Aorta (tissue), 5 donors: Measurements from ENCODE around the gene MAN2A2. TPM values are rescaled to one million over a fixed set of nuclear protein-coding genes. Genes with fewer than 3 reads are reported as not detected.
A peak's percentile ranks its signal among the peaks of the same experiment; 100 is the strongest.

Experiments used
- ATAC-seq: fragments of 200-7000 bp; cut with Tn5 transposase; one replicate; pipeline ENCODE4 v1.9.1; 2022; ENCODE audit warnings: moderate library complexity; ENCODE audit not compliant: low FRiP score
- DNase-seq, 2 donors: peaks; one replicate each; pipeline ENCODE4 v3.0.0-alpha.2; 2020
- H3K27ac ChIP-seq, 2 donors: one replicate each; pipeline ENCODE4 v1.5.1; 2013; ENCODE audit warnings: low read length in 2 of 2, mild to moderate bottlenecking in 2 of 2, moderate library complexity in 2 of 2, control low read depth in 1 of 2, inconsistent platforms in 1 of 2, low read depth in 1 of 2
- H3K27me3 ChIP-seq, 2 donors: one replicate each; pipeline ENCODE4 v1.6.1; 2013; ENCODE audit warnings: control low read depth in 1 of 2, low read length in 1 of 2, mild to moderate bottlenecking in 1 of 2, moderate library complexity in 1 of 2; ENCODE audit not compliant: insufficient read depth in 2 of 2, control insufficient read depth in 1 of 2
- H3K36me3 ChIP-seq, 2 donors: one replicate each; pipeline ENCODE4 v1.6.1; 2013; ENCODE audit warnings: control low read depth in 1 of 2, low read length in 1 of 2, mild to moderate bottlenecking in 1 of 2; ENCODE audit not compliant: insufficient read depth in 2 of 2, control insufficient read depth in 1 of 2
- H3K4me1 ChIP-seq, 2 donors: one replicate each; pipeline ENCODE4 v1.6.1; 2013; ENCODE audit warnings: low read length in 2 of 2, control low read depth in 1 of 2, mild to moderate bottlenecking in 1 of 2, moderate library complexity in 1 of 2; ENCODE audit not compliant: insufficient read depth in 2 of 2, control insufficient read depth in 1 of 2
- H3K4me3 ChIP-seq, 2 donors: one replicate each; pipeline ENCODE4 v1.5.1; 2013; ENCODE audit warnings: low read length in 2 of 2, control low read depth in 1 of 2, mild to moderate bottlenecking in 1 of 2
- H3K9me3 ChIP-seq: one replicate; pipeline ENCODE4 v1.6.1; 2013; ENCODE audit warnings: mild to moderate bottlenecking, low read length; ENCODE audit not compliant: control insufficient read depth
- WGBS, 2 donors: extraction: QIAGEN DNeasy Blood & Tissue Kit; methylation state at CpG; one replicate each; pipeline ENCODE4 v1.1.7; 2013; 5-methylcytosine and 5-hydroxymethylcytosine counted together
- intact Hi-C, 2 donors: fragments of 100-400 bp; cut with DNase I; formaldehyde crosslinking; loops; one replicate each; pipeline versions ENCODE4 v1.14.2 to v1.15.0; 2022
- long read RNA-seq, 2 donors: library from polyadenylated mRNA; unstranded; transcript quantifications; one replicate each; pipeline ENCODE4 v2.0.0, GENCODE V29; 2020 to 2021
- polyA plus RNA-seq, 2 donors: library from polyadenylated mRNA; stranded (reverse); fragments of 200-250 nt; gene quantifications; one replicate each; pipeline ENCODE4 v1.2.3, GENCODE V29; 2013
- total RNA-seq, 2 donors: library from RNA; stranded (reverse); fragmentation: NEBNext Ultra II Directional; extraction: Animal tissue kit (Norgen Biotek cat#: 25700); gene quantifications; one replicate each; pipeline ENCODE4 v1.2.1, GENCODE V29; 2021
- donor health status: healthy with polysubstance abuse.
- donor health status: Bipolar disorder and iron deficiency.
- donor health status: DM: no; HTN: no; CAD: no.
- donor health status: DM: no; HTN: no; CAD: no.
- donor health status: DM: yes; HTN: yes; CAD: no.

The MAN2A2 gene
- total RNA-seq (10 to 100 TPM; 56.7 to 82.4 TPM), polyA plus RNA-seq (10 to 100 TPM; 19.2 to 49.2 TPM)
- long read RNA-seq, donor 1, transcript MAN2A2-212 (4 exons, 623 nt) = major isoform, 15 of 60 reads
- long read RNA-seq, donor 1, partial matches to known transcripts = 38 of 60 reads
- long read RNA-seq, donor 1, other reads (novel, unspliced or antisense) = 7 of 60 reads
- long read RNA-seq, donor 2, partial matches to known transcripts = 16 of 25 reads
- long read RNA-seq, donor 2, other reads (novel, unspliced or antisense) = 5 of 25 reads

DNA sequence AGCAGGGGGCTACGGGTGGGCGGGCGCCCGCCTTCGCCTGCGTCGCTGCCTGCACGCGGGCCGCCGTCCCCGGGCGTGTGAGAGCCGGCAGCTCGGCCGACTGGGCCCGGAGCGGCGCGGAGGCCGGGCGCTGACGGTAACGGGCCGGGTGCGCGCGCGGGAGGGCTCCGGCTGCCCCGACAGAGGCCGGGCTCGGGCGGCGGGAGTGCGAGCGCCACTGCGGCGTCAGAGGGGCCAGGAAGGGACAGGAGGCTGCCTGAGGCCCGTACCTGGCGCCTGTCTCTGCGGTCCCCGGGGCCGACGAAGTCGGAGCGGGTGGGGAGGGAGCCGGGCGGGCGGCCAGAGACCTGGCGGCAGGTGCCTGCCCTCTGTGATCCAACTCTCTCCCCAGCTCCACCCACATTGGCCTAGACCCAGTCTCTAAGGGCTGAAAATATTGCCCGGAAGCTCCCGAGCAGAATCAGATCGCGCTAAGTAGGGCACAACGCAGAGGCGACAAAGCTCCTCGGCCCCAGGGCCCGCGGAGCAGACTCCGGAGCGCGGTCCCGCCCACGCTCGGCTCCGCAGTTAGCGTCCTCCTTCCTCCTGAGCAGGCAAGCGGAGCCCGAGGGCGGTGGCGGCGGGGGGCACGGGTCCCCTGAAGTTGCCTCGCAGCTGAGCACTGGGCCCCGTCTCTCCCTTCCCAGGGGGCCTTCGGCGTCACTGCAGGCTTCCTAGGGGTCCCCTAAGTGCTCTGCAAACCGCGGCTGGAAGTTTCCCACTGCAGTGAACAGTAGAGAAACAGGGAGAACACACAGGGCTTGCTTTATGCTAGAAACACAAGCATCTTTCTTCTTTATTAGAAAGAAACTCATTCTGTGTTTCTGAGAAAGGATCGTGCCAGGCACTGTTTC is at the start of gene MAN2A2:
Gene MAN2A2 (plus strand): TSS at position 463 of the 893 bp plus-strand sequence. CDS start 906 bp downstream, outside the sequence.
- DNase-seq (peak; percentile 81 to 90), ATAC-seq (peak; percentile 73)
- H3K27ac ChIP-seq = peak within 1 kb of the TSS; percentile 79 to 97
- no peaks in the 10 kb centered on the region for H3K27me3 ChIP-seq
- peaks cover 0 to 7% of the 10 kb centered on the region in 2 donors for H3K36me3 ChIP-seq
- no peaks in the 10 kb centered on the region for H3K9me3 ChIP-seq
- peak within 1 kb of the TSS; percentile 77 to 90 for H3K4me3 ChIP-seq
- intact Hi-C loops = loop anchor here (1.0 to 2.0 kb wide), 2 partner anchors 26 to 28 kb away; no protein-coding TSS in a partner anchor
- WGBS, 2 donors = 0% methylated on average over 64 to 81 of the region's 81 CpGs
- no peaks in the 10 kb centered on the region for H3K4me1 ChIP-seq

DNA sequence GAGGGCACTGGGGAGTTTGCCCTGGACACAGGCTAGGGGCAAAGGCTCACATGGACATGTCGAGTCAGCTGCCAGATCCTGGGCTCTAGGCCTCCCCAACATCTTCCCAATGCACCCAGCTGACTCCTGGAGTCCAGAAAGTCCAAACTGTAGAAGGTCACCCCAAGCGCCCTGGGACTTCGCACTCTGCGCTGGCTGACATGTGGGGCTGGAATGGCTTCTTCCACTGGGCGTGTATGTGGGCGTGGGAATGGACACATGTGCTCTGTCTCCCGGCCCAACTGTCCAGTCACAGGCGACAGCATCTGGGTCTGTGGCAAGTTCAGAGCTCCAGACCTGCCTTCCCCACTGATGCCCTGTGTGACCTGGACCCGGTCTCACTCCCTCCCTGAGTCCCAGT is 48.0 kb upstream of the MAN2A2 start:
- DNase-seq (no peak), ATAC-seq (no peak)
- intact Hi-C loops = no loop called here

DNA sequence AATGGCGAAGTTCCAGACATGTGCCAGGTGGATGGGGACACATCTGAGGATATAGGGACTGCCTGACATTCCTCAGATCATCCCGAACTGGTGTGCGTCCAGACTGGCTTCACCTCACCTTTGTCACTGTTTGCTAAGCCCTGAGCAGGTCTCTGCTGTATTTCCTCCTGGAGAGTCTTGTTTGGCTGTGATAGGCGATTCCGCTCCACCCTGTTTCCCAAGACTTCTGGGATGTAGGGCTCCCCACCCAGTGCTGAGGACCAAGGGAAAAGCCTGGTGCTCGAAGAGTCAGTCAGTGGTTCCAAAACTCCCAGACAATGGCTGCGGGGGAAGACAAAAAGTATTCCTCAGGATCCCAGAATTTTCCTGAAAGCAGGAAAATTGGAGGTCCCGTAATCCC is 45.8 kb upstream of the MAN2A2 start:
- H3K4me3 ChIP-seq = no peak overlapping the region
- 93 to 94% methylated on average over 8 of the region's 8 CpGs for WGBS, 2 donors
- intact Hi-C loops = no loop called here
- no peaks in the 10 kb centered on the region for H3K36me3 ChIP-seq
- ATAC-seq (no peak), DNase-seq (no peak)
- H3K4me1 ChIP-seq = no peaks in the 10 kb centered on the region
- no peaks in the 10 kb centered on the region for H3K9me3 ChIP-seq
- no peaks in the 10 kb centered on the region for H3K27me3 ChIP-seq
- H3K27ac ChIP-seq = no peak overlapping the region

More for the DNA sequence above, 48.0 kb upstream of the MAN2A2 start:
- H3K4me3 ChIP-seq = no peak overlapping the region
- no peaks in the 10 kb centered on the region for H3K9me3 ChIP-seq
- WGBS, 2 donors = 92 to 93% methylated on average over 9 of the region's 9 CpGs
- H3K36me3 ChIP-seq = no peaks in the 10 kb centered on the region
- no peaks in the 10 kb centered on the region for H3K4me1 ChIP-seq
- H3K27me3 ChIP-seq = no peaks in the 10 kb centered on the region
- H3K27ac ChIP-seq = no peak overlapping the region

DNA sequence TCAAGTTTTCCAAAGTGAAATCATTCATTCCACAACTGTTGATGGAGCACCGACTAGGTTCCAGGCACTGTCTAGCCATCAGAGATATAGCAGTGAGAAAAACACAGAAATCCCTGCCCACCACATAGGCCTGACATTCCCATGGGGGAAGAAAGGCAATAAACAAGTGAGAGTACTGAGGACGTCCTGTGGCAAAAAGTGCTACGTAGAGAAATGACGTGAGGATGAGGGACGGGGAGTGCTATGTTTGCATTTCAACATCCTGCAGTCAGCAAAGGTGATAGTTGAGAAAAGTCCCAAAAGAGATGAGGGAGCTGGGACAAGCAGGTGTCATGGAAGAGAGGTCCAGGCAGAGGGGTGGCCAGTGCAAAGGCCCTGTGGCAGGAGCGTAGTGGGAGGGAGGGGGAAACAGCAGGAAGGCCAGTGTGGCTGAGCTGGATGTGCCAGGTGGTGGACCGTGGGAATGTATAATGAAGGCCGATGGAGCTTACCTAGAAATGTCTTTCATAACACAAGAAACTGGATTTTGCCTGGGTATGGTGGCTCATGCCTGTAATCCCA is 45.1 kb upstream of the MAN2A2 start:
- DNase-seq = no peak
- no peak overlapping the region for H3K4me3 ChIP-seq
- no peaks in the 10 kb centered on the region for H3K9me3 ChIP-seq
- 82 to 84% methylated on average over 8 of the region's 8 CpGs for WGBS, 2 donors
- H3K4me1 ChIP-seq = no peaks in the 10 kb centered on the region
- no peaks in the 10 kb centered on the region for H3K27me3 ChIP-seq
- no peak for ATAC-seq
- no peak overlapping the region for H3K27ac ChIP-seq
- intact Hi-C loops = no loop called here
- H3K36me3 ChIP-seq = no peaks in the 10 kb centered on the region

DNA sequence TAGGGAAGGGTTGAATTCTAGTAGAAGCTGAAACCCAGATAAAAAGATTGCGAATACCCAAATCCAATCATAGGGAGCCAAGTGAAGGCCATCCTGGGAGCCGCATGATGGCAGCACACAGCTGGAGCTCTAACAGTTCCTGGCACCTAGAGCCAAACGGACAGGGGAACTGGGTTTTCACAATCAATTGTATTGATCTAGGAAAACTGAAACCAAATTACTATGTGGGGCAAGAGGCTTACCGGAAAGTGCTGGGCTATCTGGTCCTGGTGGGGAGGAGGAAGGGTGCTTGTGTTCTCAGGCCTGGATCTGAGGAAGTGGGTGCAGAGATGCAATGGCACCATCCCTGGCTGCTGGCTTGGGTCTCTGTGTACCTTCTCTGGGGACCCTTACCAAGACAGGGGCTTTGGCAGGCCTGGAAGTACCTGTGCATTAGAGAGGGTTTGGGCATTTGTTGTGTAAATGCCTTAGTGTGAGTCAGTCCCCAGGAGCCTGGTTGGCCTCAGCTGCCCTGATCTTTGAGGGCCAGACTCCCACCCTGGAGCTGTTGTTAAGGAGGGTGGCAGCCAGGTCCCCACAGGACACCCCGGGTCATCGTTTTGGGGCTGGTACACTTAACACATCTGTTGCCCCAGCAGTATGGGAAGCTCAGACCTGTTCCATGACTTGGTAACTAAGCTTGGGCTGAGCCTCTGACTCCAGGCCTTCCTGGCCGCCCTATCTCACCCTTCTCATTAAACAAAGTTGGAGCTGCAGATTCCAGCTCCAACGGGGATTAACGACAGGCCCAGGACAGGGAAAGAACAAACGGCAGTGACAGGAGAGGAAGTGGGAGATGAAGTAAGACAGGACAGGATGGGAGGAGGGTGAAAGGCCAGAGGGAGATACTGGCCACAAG is 43.6 kb upstream of the MAN2A2 start:
- 73 to 75% methylated on average over 10 of the region's 10 CpGs for WGBS, 2 donors
- intact Hi-C loops = no loop called here
- Histone ChIP-seq H3K9me3 (no peaks in the 10 kb centered on the region), H3K27me3 (no peaks in the 10 kb centered on the region), H3K27ac (no peak overlapping the region), H3K4me1 (no peaks in the 10 kb centered on the region), H3K36me3 (no peaks in the 10 kb centered on the region), H3K4me3 (no peak overlapping the region)
- DNase-seq (no peak), ATAC-seq (no peak)

DNA sequence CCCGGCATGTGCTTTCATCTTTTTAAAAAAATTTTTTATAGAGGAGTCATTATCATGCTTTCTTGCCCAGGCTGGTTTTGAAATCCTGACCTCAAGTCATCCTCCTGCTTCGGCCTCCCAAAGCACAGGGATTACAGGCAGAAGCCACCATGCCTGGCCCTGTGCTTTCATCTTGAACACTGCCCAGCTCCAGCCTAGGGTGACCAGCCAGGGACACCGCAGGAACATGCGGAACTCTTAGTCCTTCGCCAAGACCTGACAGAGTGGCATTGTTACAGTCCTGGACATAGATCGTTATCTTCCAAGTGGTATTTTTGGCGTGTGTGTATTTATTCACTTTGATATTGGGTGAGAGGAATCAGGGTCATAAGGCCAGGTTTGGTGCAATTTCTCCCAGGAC is 42.7 kb upstream of the MAN2A2 start:
- Histone ChIP-seq H3K9me3 (no peaks in the 10 kb centered on the region), H3K36me3 (no peaks in the 10 kb centered on the region), H3K27ac (no peak overlapping the region), H3K4me1 (no peaks in the 10 kb centered on the region), H3K4me3 (no peak overlapping the region), H3K27me3 (no peaks in the 10 kb centered on the region)
- no peak for DNase-seq
- ATAC-seq = no peak
- intact Hi-C loops = no loop called here
- WGBS, 2 donors = 85 to 86% methylated on average over 7 of the region's 7 CpGs

DNA sequence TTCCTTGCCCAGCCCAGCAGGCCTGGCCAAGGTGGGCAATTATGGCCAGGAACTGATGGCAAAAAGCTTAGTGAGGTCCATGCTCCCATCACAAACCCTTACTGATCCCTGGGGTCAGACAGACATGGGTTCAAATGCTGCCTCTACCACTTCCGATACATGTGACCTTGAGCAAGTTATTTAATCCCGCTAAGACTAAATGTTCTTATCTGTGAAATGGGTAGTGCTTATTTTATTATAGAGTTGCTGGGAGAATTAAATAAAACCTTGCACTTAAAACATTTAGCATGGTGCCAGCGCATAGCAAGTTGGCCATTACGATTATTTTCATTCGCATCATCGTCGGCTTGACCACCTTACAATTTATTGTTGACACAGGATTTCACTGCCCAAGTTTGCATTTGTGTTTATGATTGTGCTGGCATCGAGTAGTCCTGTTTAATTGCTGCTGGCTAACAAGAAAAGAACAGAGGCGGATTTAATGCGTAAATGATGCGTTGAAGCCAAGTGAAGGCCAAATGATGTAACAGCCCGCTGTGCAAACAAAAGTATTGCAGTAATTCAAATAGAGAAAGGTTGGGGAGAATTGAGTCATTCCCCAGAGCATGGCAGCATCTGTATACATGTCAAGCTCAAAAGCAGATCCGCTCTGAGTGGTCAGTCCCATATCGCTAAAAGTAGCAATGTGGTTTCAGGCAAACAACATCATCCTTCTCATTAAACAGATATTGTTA is 42.0 kb upstream of the MAN2A2 start:
- ATAC-seq (no peak), DNase-seq (no peak)
- WGBS, 2 donors = 95 to 96% methylated on average over 14 of the region's 14 CpGs
- Histone ChIP-seq H3K27me3 (no peaks in the 10 kb centered on the region), H3K36me3 (no peaks in the 10 kb centered on the region), H3K9me3 (no peaks in the 10 kb centered on the region), H3K4me1 (no peaks in the 10 kb centered on the region), H3K4me3 (no peak overlapping the region), H3K27ac (no peak overlapping the region)
- intact Hi-C loops = no loop called here

DNA sequence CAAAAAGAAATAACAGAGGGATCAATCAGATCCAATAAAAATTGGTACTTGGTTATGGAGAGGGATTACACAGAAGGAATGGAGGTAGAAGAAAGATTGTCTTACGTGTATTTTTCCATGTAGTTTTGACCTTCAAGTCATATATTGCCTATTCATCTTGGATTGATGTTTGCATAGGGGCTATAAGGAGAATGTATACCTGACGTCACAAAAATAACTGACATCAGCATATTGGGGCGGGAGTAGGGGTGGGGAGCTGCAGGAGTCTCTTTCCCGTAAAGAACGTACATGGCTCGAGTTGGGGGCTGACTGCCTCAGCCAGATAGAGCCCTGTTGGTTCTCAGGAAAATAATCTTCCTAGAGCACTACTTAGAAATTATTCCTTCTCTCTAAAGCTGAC is 40.6 kb upstream of the MAN2A2 start:
- WGBS, 2 donors = 90 to 91% methylated on average over 6 of the region's 6 CpGs
- Histone ChIP-seq H3K4me1 (no peaks in the 10 kb centered on the region), H3K27ac (no peak overlapping the region), H3K36me3 (no peaks in the 10 kb centered on the region), H3K4me3 (no peak overlapping the region), H3K27me3 (no peaks in the 10 kb centered on the region), H3K9me3 (no peaks in the 10 kb centered on the region)
- intact Hi-C loops = no loop called here
- no peak for ATAC-seq
- no peak for DNase-seq
